Lower lobe of right lung (tissue), 2 donors: ENCODE data around the gene LGR5. TPM values are rescaled to one million over a fixed set of nuclear protein-coding genes. Genes with fewer than 3 reads are reported as not detected.

Experiments
- ATAC-seq, 2 donors: fragments of 200-7000 bp; cut with Tn5 transposase; one replicate each; pipeline ENCODE4 v1.9.1; 2020 to 2022; ENCODE audit warnings: mild to moderate bottlenecking in 2 of 2, moderate library complexity in 2 of 2
- DNase-seq: peaks from one replicate; pipeline ENCODE4 v3.0.0-alpha.2; 2020
- H3K27ac ChIP-seq: fragments of 200-600 bp; one replicate; pipeline ENCODE4 v1.8.0; 2022
- H3K27me3 ChIP-seq: fragments of 200-600 bp; one replicate; pipeline ENCODE4 v1.8.0; 2022; ENCODE audit warnings: low read depth
- H3K36me3 ChIP-seq: fragments of 200-600 bp; one replicate; pipeline ENCODE4 v1.8.0; 2022; ENCODE audit warnings: mild to moderate bottlenecking
- H3K4me1 ChIP-seq: fragments of 200-600 bp; one replicate; pipeline ENCODE4 v1.8.0; 2022
- H3K4me3 ChIP-seq: fragments of 200-600 bp; one replicate; pipeline ENCODE4 v1.8.0; 2022; ENCODE audit warnings: mild to moderate bottlenecking
- H3K9me3 ChIP-seq: fragments of 200-600 bp; one replicate; pipeline ENCODE4 v1.8.0; 2022
- CTCF ChIP-seq: fragments of 200-600 bp; IDR thresholded peaks from one replicate; pipeline ENCODE4 v1.8.0; 2022; ENCODE audit warnings: antibody characterized with exemption, mild to moderate bottlenecking
- intact Hi-C: fragments of 100-400 bp; cut with DNase I; formaldehyde crosslinking; loops from one replicate; pipeline ENCODE4 v1.11.0; 2022
- total RNA-seq: library from RNA; stranded (reverse); fragmentation: NEBNext Ultra II Directional; extraction: Animal tissue kit (Norgen Biotek cat#: 25700); gene quantifications from one replicate; pipeline ENCODE4 v1.2.1, GENCODE V29; 2021
- donor health status: DM: no; HTN: yes; CAD: no; lungs with severe emphysema.

The LGR5 gene
- total RNA-seq, 1 donor from 2014 or later, result 1.2 TPM

DNA sequence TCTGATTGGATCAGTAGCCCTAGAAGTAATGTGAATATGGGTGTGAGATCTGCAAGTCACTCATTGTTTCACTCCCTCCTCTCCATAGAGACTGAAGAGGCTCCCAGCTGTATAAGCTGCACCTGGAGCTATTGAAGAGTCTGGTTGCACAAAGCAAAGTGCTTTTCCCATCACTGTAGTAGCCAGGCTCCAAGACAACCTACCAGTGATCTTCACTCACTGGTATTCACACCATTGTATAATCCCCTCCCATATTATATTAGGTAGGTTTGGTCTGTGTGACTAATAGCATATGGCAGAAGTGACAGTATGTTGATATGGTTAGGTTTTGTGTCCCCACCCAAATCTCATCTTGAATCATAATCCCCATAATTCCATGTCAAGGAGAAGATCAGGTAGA, 159.6 kb downstream of the LGR5 start:
- intact Hi-C loops, result no loop called here

GRCh38 chr12:71601546-71601945, 161.9 kb downstream of the LGR5 start:
- TF ChIP-seq CTCF, result no peak
- intact Hi-C loops, result no loop called here
- ATAC-seq, result no peak
- H3K4me3 ChIP-seq, result no peak overlapping the region
- no peaks in the 10 kb centered on the region for H3K4me1 ChIP-seq
- no peaks in the 10 kb centered on the region for H3K36me3 ChIP-seq
- H3K9me3 ChIP-seq, result no peaks in the 10 kb centered on the region
- no peak overlapping the region for H3K27ac ChIP-seq
- no peaks in the 10 kb centered on the region for H3K27me3 ChIP-seq
- no peak for DNase-seq

More for the DNA sequence above, 159.6 kb downstream of the LGR5 start:
- no peak overlapping the region for H3K4me3 ChIP-seq
- H3K4me1 ChIP-seq, result no peaks in the 10 kb centered on the region
- no peak for ATAC-seq
- DNase-seq, result no peak
- no peak overlapping the region for H3K27ac ChIP-seq
- no peaks in the 10 kb centered on the region for H3K27me3 ChIP-seq
- TF ChIP-seq CTCF, result no peak
- no peaks in the 10 kb centered on the region for H3K9me3 ChIP-seq
- H3K36me3 ChIP-seq, result no peaks in the 10 kb centered on the region

GRCh38 chr12:71602761-71603577, 163.4 kb downstream of the LGR5 start:
- DNase-seq (no peak), ATAC-seq (peak in 1 of 2 donors; percentile 26)
- H3K9me3 ChIP-seq, result no peaks in the 10 kb centered on the region
- intact Hi-C loops, result no loop called here
- no peak overlapping the region for H3K4me3 ChIP-seq
- no peak overlapping the region for H3K27ac ChIP-seq
- peaks cover 14% of the 10 kb centered on the region for H3K36me3 ChIP-seq
- H3K27me3 ChIP-seq, result no peaks in the 10 kb centered on the region
- no peak for TF ChIP-seq CTCF
- no peaks in the 10 kb centered on the region for H3K4me1 ChIP-seq

GRCh38 chr12:71605039-71605438, 165.4 kb downstream of the LGR5 start:
- intact Hi-C loops, result no loop called here
- Histone ChIP-seq H3K9me3 (no peaks in the 10 kb centered on the region), H3K36me3 (peaks cover 35% of the 10 kb centered on the region), H3K27me3 (no peaks in the 10 kb centered on the region), H3K4me1 (no peaks in the 10 kb centered on the region), H3K4me3 (no peak overlapping the region), H3K27ac (no peak overlapping the region)
- DNase-seq, result no peak
- no peak for TF ChIP-seq CTCF
- no peak for ATAC-seq

DNA sequence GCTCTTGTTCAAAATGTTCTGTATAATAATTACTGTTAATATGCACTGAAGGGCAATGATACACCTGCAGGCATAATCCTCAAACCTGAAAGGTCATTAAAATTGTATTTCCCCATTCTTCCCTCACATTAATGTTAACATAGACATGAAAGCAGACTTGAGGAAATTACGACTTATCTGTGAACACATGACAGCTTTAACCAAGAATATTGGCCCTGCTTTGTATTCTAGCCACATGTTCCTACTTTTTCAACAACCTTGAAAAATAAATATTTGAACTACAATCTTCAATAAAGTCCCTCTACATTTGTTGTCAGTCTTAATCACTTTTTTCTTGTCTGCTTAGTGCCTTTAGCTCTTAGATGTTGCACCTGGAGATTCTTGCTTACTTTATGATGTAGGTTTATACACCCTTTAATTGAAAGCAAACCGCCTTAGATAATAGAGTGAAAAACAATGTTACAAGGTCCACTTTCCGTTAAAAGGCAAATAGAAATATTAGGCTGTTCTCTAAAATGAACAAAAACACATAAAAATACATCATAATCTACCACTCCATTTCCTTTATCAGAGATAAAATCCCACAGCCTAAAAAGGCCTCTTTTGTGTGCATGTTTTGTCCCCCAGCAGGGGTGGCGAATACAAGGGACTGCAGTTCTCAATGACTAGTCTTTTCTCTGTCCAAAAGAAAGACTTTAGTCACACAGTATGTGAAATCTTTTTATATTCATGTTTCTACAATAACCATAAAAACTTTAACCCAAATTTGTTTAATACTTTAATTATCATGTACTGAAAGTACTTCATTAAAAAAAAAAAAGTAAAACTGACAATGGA, 168.1 kb downstream of the LGR5 start:
- intact Hi-C loops, result no loop called here
- Histone ChIP-seq H3K4me3 (no peak overlapping the region), H3K27ac (no peak overlapping the region), H3K27me3 (no peaks in the 10 kb centered on the region), H3K9me3 (no peaks in the 10 kb centered on the region), H3K4me1 (no peaks in the 10 kb centered on the region), H3K36me3 (peaks cover 62% of the 10 kb centered on the region)
- no peak for ATAC-seq
- DNase-seq, result no peak
- TF ChIP-seq CTCF, result no peak
